Measurements from ENCODE around the gene CARS1. TPM values are rescaled to one million over a fixed set of nuclear protein-coding genes. Genes with fewer than 3 reads are reported as not detected.

CARS1 gene
- total RNA-seq, 1 donor from 2014 or later: 47.6 TPM

GRCh38 chr11:2960139-2960538 is 97.1 kb downstream of the CARS1 start:
- TF ChIP-seq CTCF (IDR thresholded peaks at IDR 0.05; ENCODE audit: unreplicated experiment): no peak
- H3K27me3 Mint-ChIP-seq (ENCODE audit: unreplicated experiment): peaks cover 4% of the 10 kb centered on the region
- H3K27ac Mint-ChIP-seq (ENCODE audit: unreplicated experiment): no peak overlapping the region
- no peak for DNase-seq (ENCODE audit: low spot score)
- H3K4me1 Mint-ChIP-seq (ENCODE audit: unreplicated experiment): no peaks in the 10 kb centered on the region
- peaks cover 60% of the 10 kb centered on the region for H3K36me3 Mint-ChIP-seq (ENCODE audit: low read depth, unreplicated experiment)
- H3K4me3 Mint-ChIP-seq (ENCODE audit: unreplicated experiment): no peak overlapping the region
- no peaks in the 10 kb centered on the region for H3K9me3 Mint-ChIP-seq (ENCODE audit: unreplicated experiment)

- Mint-ChIP-seq H3K4me1 (ENCODE audit: unreplicated experiment) (no peaks in the 10 kb centered on the region), H3K4me3 (ENCODE audit: unreplicated experiment) (no peak overlapping the region), H3K9me3 (ENCODE audit: unreplicated experiment) (no peaks in the 10 kb centered on the region), H3K36me3 (ENCODE audit: low read depth, unreplicated experiment) (peaks cover 62% of the 10 kb centered on the region), H3K27ac (ENCODE audit: unreplicated experiment) (no peak overlapping the region), H3K27me3 (ENCODE audit: unreplicated experiment) (peaks cover 2% of the 10 kb centered on the region)
- TF ChIP-seq CTCF (IDR thresholded peaks at IDR 0.05; ENCODE audit: unreplicated experiment): no peak
- no peak for DNase-seq (ENCODE audit: low spot score)
These were observed 99.0 kb downstream of the CARS1 start for GRCh38 chr11:2958251-2958650.

- H3K27ac Mint-ChIP-seq (ENCODE audit: unreplicated experiment): peak overlapping the region; percentile 57
- DNase-seq (ENCODE audit: low spot score): no peak
- H3K4me3 Mint-ChIP-seq (ENCODE audit: unreplicated experiment): no peak overlapping the region
- no peaks in the 10 kb centered on the region for H3K4me1 Mint-ChIP-seq (ENCODE audit: unreplicated experiment)
- peaks cover 66% of the 10 kb centered on the region for H3K36me3 Mint-ChIP-seq (ENCODE audit: low read depth, unreplicated experiment)
- H3K9me3 Mint-ChIP-seq (ENCODE audit: unreplicated experiment): no peaks in the 10 kb centered on the region
- TF ChIP-seq CTCF (IDR thresholded peaks at IDR 0.05; ENCODE audit: unreplicated experiment): no peak
- peaks cover 2% of the 10 kb centered on the region for H3K27me3 Mint-ChIP-seq (ENCODE audit: unreplicated experiment)
These were observed 101.2 kb downstream of the CARS1 start for GRCh38 chr11:2955906-2956476.

- Mint-ChIP-seq H3K4me1 (ENCODE audit: unreplicated experiment) (no peaks in the 10 kb centered on the region), H3K36me3 (ENCODE audit: low read depth, unreplicated experiment) (peaks cover 67% of the 10 kb centered on the region), H3K4me3 (ENCODE audit: unreplicated experiment) (peak overlapping the region; percentile 42), H3K9me3 (ENCODE audit: unreplicated experiment) (no peaks in the 10 kb centered on the region), H3K27ac (ENCODE audit: unreplicated experiment) (no peak overlapping the region), H3K27me3 (ENCODE audit: unreplicated experiment) (peaks cover 2% of the 10 kb centered on the region)
- TF ChIP-seq CTCF (IDR thresholded peaks at IDR 0.05; ENCODE audit: unreplicated experiment): no peak
- no peak for DNase-seq (ENCODE audit: low spot score)
These were observed 103.0 kb downstream of the CARS1 start for GRCh38 chr11:2954263-2954662.

- no peak overlapping the region for H3K4me3 Mint-ChIP-seq (ENCODE audit: unreplicated experiment)
- no peak for DNase-seq (ENCODE audit: low spot score)
- H3K36me3 Mint-ChIP-seq (ENCODE audit: low read depth, unreplicated experiment): peaks cover 71% of the 10 kb centered on the region
- TF ChIP-seq CTCF (IDR thresholded peaks at IDR 0.05; ENCODE audit: unreplicated experiment): no peak
- H3K27ac Mint-ChIP-seq (ENCODE audit: unreplicated experiment): no peak overlapping the region
- no peaks in the 10 kb centered on the region for H3K9me3 Mint-ChIP-seq (ENCODE audit: unreplicated experiment)
- H3K4me1 Mint-ChIP-seq (ENCODE audit: unreplicated experiment): no peaks in the 10 kb centered on the region
- H3K27me3 Mint-ChIP-seq (ENCODE audit: unreplicated experiment): peaks cover 10% of the 10 kb centered on the region
These were observed 104.9 kb downstream of the CARS1 start for GRCh38 chr11:2952290-2952689.
